ENCODE results near the gene TRMT1.

The TRMT1 gene

GRCh38 chr19:13090511-13091231, 25.9 kb downstream of the TRMT1 start:
- in situ Hi-C loops (cut with MboI; ENCODE audit: low sequenced_read_pairs, unreplicated experiment), result loop anchor here (5.0 kb wide), 1 partner anchor 113 kb away; no protein-coding TSS in a partner anchor
- no peak for DNase-seq (ENCODE audit: low spot score)
- TF ChIP-seq, protein P1, sequence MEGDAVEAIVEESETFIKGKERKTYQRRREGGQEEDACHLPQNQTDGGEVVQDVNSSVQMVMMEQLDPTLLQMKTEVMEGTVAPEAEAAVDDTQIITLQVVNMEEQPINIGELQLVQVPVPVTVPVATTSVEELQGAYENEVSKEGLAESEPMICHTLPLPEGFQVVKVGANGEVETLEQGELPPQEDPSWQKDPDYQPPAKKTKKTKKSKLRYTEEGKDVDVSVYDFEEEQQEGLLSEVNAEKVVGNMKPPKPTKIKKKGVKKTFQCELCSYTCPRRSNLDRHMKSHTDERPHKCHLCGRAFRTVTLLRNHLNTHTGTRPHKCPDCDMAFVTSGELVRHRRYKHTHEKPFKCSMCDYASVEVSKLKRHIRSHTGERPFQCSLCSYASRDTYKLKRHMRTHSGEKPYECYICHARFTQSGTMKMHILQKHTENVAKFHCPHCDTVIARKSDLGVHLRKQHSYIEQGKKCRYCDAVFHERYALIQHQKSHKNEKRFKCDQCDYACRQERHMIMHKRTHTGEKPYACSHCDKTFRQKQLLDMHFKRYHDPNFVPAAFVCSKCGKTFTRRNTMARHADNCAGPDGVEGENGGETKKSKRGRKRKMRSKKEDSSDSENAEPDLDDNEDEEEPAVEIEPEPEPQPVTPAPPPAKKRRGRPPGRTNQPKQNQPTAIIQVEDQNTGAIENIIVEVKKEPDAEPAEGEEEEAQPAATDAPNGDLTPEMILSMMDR (IDR thresholded peaks at IDR 0.05; ENCODE audit: borderline replicate concordance, control extremely low read depth, extremely low read depth, insufficient read depth, missing control alignments), result no peak

DNA sequence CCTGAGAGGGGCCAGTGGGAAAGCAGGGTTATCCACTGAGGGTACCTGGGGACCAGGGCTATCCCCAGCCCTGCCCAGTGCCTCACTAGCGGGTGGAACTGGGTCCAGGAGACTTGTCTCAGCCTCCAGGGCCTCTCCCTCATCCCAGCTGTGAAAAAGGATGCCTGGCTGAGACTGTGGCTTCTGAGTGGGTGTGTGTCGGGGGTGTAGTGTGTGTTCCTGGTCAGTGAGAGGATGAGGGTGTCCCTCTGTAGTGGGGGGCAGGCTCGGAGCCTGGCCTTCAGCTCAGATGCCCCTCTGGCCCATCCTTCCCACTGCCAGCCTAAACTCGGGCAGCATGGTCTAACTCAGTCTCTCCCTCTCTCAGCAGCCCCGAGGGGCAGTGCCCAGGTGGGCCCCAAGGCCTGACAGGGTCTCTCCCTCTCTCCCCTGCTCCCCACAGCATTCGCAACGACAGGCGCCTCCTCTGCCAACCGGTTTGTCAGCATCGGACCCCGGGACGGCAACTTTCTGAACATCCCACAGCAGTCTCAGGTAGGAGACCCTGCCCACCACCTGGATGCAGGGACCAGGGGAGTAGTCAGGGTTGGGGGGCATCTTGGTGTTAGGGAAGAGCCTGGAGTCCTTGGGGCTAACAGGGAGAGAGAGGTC, 26.6 kb downstream of the TRMT1 start:
- DNase-seq (ENCODE audit: low spot score), result no peak
- in situ Hi-C loops (cut with MboI; ENCODE audit: low sequenced_read_pairs, unreplicated experiment), result loop anchor here (5.0 kb wide), 1 partner anchor 113 kb away; no protein-coding TSS in a partner anchor
- TF ChIP-seq, protein P1 (IDR thresholded peaks at IDR 0.05; ENCODE audit: borderline replicate concordance, control extremely low read depth, extremely low read depth, insufficient read depth, missing control alignments), result no peak

- DNase-seq (ENCODE audit: low spot score), result no peak
- in situ Hi-C loops (cut with MboI; ENCODE audit: low sequenced_read_pairs, unreplicated experiment), result no loop called here
Observed at GRCh38 chr19:13089139-13089856, 27.2 kb downstream of the TRMT1 start.

DNA sequence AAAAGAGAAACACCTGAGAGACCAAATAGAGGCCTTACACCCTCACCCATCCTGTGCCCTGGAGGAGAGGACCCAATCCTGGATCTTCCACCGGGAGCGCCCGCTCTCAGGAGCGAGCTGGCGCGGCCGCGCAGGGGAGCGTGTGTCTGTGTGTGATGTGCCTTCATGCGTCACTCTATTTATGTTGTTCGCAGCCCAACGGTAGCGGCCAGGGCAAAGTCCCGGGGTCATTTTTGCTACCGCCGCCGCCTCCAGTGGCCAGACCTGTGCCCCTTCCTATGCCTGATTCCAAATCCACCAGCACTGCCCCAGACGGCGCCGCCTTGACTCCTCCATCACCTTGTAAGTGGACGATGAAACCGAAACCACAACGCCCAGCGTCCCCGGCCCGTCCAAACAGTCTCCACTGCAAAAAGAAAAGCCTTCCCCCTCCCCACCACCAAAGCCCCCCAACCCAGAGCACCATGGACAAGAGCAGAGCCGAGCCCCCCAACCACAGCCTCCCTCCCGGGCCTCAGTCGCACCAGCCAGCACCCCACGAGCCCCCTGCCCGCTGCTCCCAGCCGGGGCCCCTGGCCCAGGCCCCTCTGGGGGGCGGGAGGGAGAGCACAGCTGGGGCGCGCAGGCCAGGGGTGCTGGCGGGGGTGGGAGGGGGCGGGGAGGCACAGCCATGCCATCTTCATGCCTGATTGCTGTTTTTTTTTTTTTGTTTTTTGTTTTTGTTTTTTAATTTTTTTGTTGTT, 28.6 kb downstream of the TRMT1 start:
- DNase-seq (ENCODE audit: low spot score), result no peak
- TF ChIP-seq, protein P1 (IDR thresholded peaks at IDR 0.05; ENCODE audit: borderline replicate concordance, control extremely low read depth, extremely low read depth, insufficient read depth, missing control alignments), result no peak
- in situ Hi-C loops (cut with MboI; ENCODE audit: low sequenced_read_pairs, unreplicated experiment), result no loop called here

More at GRCh38 chr19:13089139-13089856, 27.2 kb downstream of the TRMT1 start:
- TF ChIP-seq, protein P1 (IDR thresholded peaks at IDR 0.05; ENCODE audit: borderline replicate concordance, control extremely low read depth, extremely low read depth, insufficient read depth, missing control alignments), result no peak

GRCh38 chr19:13087295-13087694, 29.2 kb downstream of the TRMT1 start:
- DNase-seq (ENCODE audit: low spot score), result no peak
- in situ Hi-C loops (cut with MboI; ENCODE audit: low sequenced_read_pairs, unreplicated experiment), result no loop called here
- TF ChIP-seq, protein P1 (IDR thresholded peaks at IDR 0.05; ENCODE audit: borderline replicate concordance, control extremely low read depth, extremely low read depth, insufficient read depth, missing control alignments), result no peak

GRCh38 chr19:13086341-13086740, 30.2 kb downstream of the TRMT1 start:
- TF ChIP-seq, protein P1 (IDR thresholded peaks at IDR 0.05; ENCODE audit: borderline replicate concordance, control extremely low read depth, extremely low read depth, insufficient read depth, missing control alignments), result no peak
- DNase-seq (ENCODE audit: low spot score), result no peak
- in situ Hi-C loops (cut with MboI; ENCODE audit: low sequenced_read_pairs, unreplicated experiment), result no loop called here
